HL-60/S4 treated with phorbol 12-myristate 13-acetate at 8.2 ng/mL for 4 days and 3 days (cell line): Measurements from ENCODE around the gene ST3GAL5.

Experiments used
- in situ Hi-C: fragments of 300-500 bp; cut with MboI; formaldehyde crosslinking; loops from 2 replicates; pipeline ENCODE4 v1.15.0; 2022; ENCODE audit warnings: low sequenced_read_pairs

The ST3GAL5 gene

GRCh38 chr2:85793584-85793983, 95.2 kb downstream of the ST3GAL5 start:
- in situ Hi-C loops, result no loop called here

- in situ Hi-C loops, result no loop called here
These were observed 95.9 kb downstream of the ST3GAL5 start for GRCh38 chr2:85792783-85793441.

GRCh38 chr2:85791704-85792565, 96.9 kb downstream of the ST3GAL5 start:
- in situ Hi-C loops, result no loop called here

- in situ Hi-C loops, result no loop called here
These were observed 98.1 kb downstream of the ST3GAL5 start for GRCh38 chr2:85790499-85791188.

GRCh38 chr2:85790032-85790431, 98.8 kb downstream of the ST3GAL5 start:
- in situ Hi-C loops, result no loop called here

GRCh38 chr2:85789271-85789670, 99.5 kb downstream of the ST3GAL5 start:
- in situ Hi-C loops, result no loop called here

- in situ Hi-C loops, result no loop called here
These were observed 100.2 kb downstream of the ST3GAL5 start for GRCh38 chr2:85788603-85789002.

GRCh38 chr2:85787981-85788340, 100.8 kb downstream of the ST3GAL5 start:
- in situ Hi-C loops, result no loop called here

- in situ Hi-C loops, result no loop called here
These were observed 101.4 kb downstream of the ST3GAL5 start for GRCh38 chr2:85787282-85787980.
